Urinary bladder (tissue), 4 donors: ENCODE results near the gene IL23R. TPM values are rescaled to one million over a fixed set of nuclear protein-coding genes. Genes with fewer than 3 reads are reported as not detected.

Experiments used
- DNase-seq: peaks from one replicate; pipeline ENCODE4 v3.0.0-alpha.2; 2015; ENCODE audit errors: extremely low spot score
- H3K27ac ChIP-seq: one replicate; pipeline ENCODE4 v1.5.1; 2013; ENCODE audit warnings: low read depth, mild to moderate bottlenecking, moderate library complexity
- H3K36me3 ChIP-seq: one replicate; pipeline ENCODE4 v1.6.1; 2013; ENCODE audit warnings: mild to moderate bottlenecking, moderate library complexity; ENCODE audit not compliant: insufficient read depth
- H3K4me1 ChIP-seq: one replicate; pipeline ENCODE4 v1.6.1; 2013; ENCODE audit warnings: mild to moderate bottlenecking, moderate library complexity; ENCODE audit not compliant: insufficient read depth
- H3K4me3 ChIP-seq: one replicate; pipeline ENCODE4 v1.5.1; 2013; ENCODE audit warnings: low read depth, low read length
- WGBS: extraction: QIAGEN DNeasy Blood & Tissue Kit; methylation state at CpG from one replicate; pipeline ENCODE4 v1.1.7; 2013; 5-methylcytosine and 5-hydroxymethylcytosine counted together
- polyA plus RNA-seq: library from polyadenylated mRNA; stranded (reverse); fragments of 200-250 nt; gene quantifications from one replicate; pipeline ENCODE4 v1.2.3, GENCODE V29; 2013
- total RNA-seq: library from RNA; depleted of rRNA; stranded (reverse); fragments of >200 nt; gene quantifications from one replicate; pipeline ENCODE4 v1.2.3, GENCODE V29; 2014
- donor health status: healthy with polysubstance abuse.
- donor health status: healthy.

IL23R gene
- total and polyA plus RNA-seq, 2 donors = 0.48 TPM; not detected in 1

GRCh38 chr1:67256291-67257172 is 90.3 kb downstream of the IL23R start:
- Histone ChIP-seq H3K27ac (no peak overlapping the region), H3K4me3 (no peak overlapping the region), H3K4me1 (no peaks in the 10 kb centered on the region), H3K36me3 (no peaks in the 10 kb centered on the region)
- no peak for DNase-seq
- WGBS = 40% methylated on average over 2 of the region's 2 CpGs

GRCh38 chr1:67257173-67257535 is 90.9 kb downstream of the IL23R start:
- H3K4me3 ChIP-seq = no peak overlapping the region
- DNase-seq = no peak
- WGBS = 68% methylated on average over 5 of the region's 5 CpGs
- H3K4me1 ChIP-seq = no peaks in the 10 kb centered on the region
- no peaks in the 10 kb centered on the region for H3K36me3 ChIP-seq
- no peak overlapping the region for H3K27ac ChIP-seq

GRCh38 chr1:67261680-67262079 is 95.4 kb downstream of the IL23R start:
- DNase-seq = no peak
- Histone ChIP-seq H3K27ac (no peak overlapping the region), H3K4me1 (no peaks in the 10 kb centered on the region), H3K36me3 (no peaks in the 10 kb centered on the region), H3K4me3 (no peak overlapping the region)
- 18% methylated on average over 4 of the region's 4 CpGs for WGBS

- Histone ChIP-seq H3K4me1 (no peaks in the 10 kb centered on the region), H3K36me3 (no peaks in the 10 kb centered on the region), H3K4me3 (no peak overlapping the region), H3K27ac (no peak overlapping the region)
- no peak for DNase-seq
- WGBS = 83% methylated on average over 5 of the region's 5 CpGs
These were observed 96.5 kb downstream of the IL23R start for GRCh38 chr1:67262735-67263134.

- Histone ChIP-seq H3K4me3 (no peak overlapping the region), H3K36me3 (no peaks in the 10 kb centered on the region), H3K27ac (no peak overlapping the region), H3K4me1 (no peaks in the 10 kb centered on the region)
- no peak for DNase-seq
These were observed 97.9 kb downstream of the IL23R start for GRCh38 chr1:67264152-67264551.

GRCh38 chr1:67264899-67265298 is 98.6 kb downstream of the IL23R start:
- H3K4me3 ChIP-seq = no peak overlapping the region
- WGBS = 47% methylated on average over 3 of the region's 3 CpGs
- H3K27ac ChIP-seq = no peak overlapping the region
- no peaks in the 10 kb centered on the region for H3K4me1 ChIP-seq
- H3K36me3 ChIP-seq = no peaks in the 10 kb centered on the region
- no peak for DNase-seq

GRCh38 chr1:67269061-67269460 is 102.8 kb downstream of the IL23R start:
- Histone ChIP-seq H3K36me3 (no peaks in the 10 kb centered on the region), H3K27ac (no peak overlapping the region), H3K4me1 (no peaks in the 10 kb centered on the region), H3K4me3 (no peak overlapping the region)
- DNase-seq = no peak
- 77% methylated on average over 3 of the region's 3 CpGs for WGBS

- DNase-seq = no peak
- Histone ChIP-seq H3K4me3 (no peak overlapping the region), H3K27ac (no peak overlapping the region), H3K36me3 (no peaks in the 10 kb centered on the region), H3K4me1 (no peaks in the 10 kb centered on the region)
- 92% methylated on average over 3 of the region's 3 CpGs for WGBS
These were observed 104.3 kb downstream of the IL23R start for GRCh38 chr1:67270541-67270940.

- no peak for DNase-seq
- WGBS = 88% methylated on average over 4 of the region's 4 CpGs
- no peaks in the 10 kb centered on the region for H3K36me3 ChIP-seq
- no peaks in the 10 kb centered on the region for H3K4me1 ChIP-seq
- H3K27ac ChIP-seq = no peak overlapping the region
- H3K4me3 ChIP-seq = no peak overlapping the region
These were observed 107.3 kb downstream of the IL23R start for GRCh38 chr1:67273591-67273990.

- Histone ChIP-seq H3K36me3 (no peaks in the 10 kb centered on the region), H3K4me1 (no peaks in the 10 kb centered on the region), H3K27ac (no peak overlapping the region), H3K4me3 (no peak overlapping the region)
- 75% methylated on average over 5 of the region's 5 CpGs for WGBS
- no peak for DNase-seq
These were observed 108.5 kb downstream of the IL23R start for GRCh38 chr1:67274623-67275325.

- no peaks in the 10 kb centered on the region for H3K4me1 ChIP-seq
- H3K36me3 ChIP-seq = no peaks in the 10 kb centered on the region
- no peak overlapping the region for H3K27ac ChIP-seq
- H3K4me3 ChIP-seq = no peak overlapping the region
- no peak for DNase-seq
- 77% methylated on average over 5 of the region's 5 CpGs for WGBS
These were observed 114.4 kb downstream of the IL23R start for GRCh38 chr1:67280696-67281095.

- DNase-seq = no peak
- Histone ChIP-seq H3K36me3 (no peaks in the 10 kb centered on the region), H3K4me3 (no peak overlapping the region), H3K4me1 (no peaks in the 10 kb centered on the region), H3K27ac (no peak overlapping the region)
- 65% methylated on average over 3 of the region's 3 CpGs for WGBS
These were observed 115.0 kb downstream of the IL23R start for GRCh38 chr1:67281244-67281643.

GRCh38 chr1:67285780-67286488 is 119.7 kb downstream of the IL23R start:
- no peaks in the 10 kb centered on the region for H3K4me1 ChIP-seq
- no peaks in the 10 kb centered on the region for H3K36me3 ChIP-seq
- DNase-seq = no peak
- 82% methylated on average over 8 of the region's 8 CpGs for WGBS
- no peak overlapping the region for H3K27ac ChIP-seq
- H3K4me3 ChIP-seq = no peak overlapping the region

GRCh38 chr1:67290236-67290635 is 124.0 kb downstream of the IL23R start:
- DNase-seq = no peak
- H3K36me3 ChIP-seq = no peaks in the 10 kb centered on the region
- no peaks in the 10 kb centered on the region for H3K4me1 ChIP-seq
- 74% methylated on average over 4 of the region's 4 CpGs for WGBS
- H3K4me3 ChIP-seq = no peak overlapping the region
- no peak overlapping the region for H3K27ac ChIP-seq
